ENCODE data around the gene RAMP3. TPM values are rescaled to one million over a fixed set of nuclear protein-coding genes. Genes with fewer than 3 reads are reported as not detected.

RAMP3 gene
- total RNA-seq, 5 donors from 2014 or later (not counting 1 experiment from before 2014, with no cell fraction given) = 0.19 to 0.63 (median 0.45) TPM; not detected in 1

GRCh38 chr7:45223078-45223477 lies 65.5 kb downstream of the RAMP3 start:
- Histone ChIP-seq H3K9me3 (no peaks in the 10 kb centered on the region), H3K36me3 (ENCODE audit: control insufficient read depth in 2 of 2, extremely low read depth in 1 of 2, insufficient read depth in 1 of 2, low read length in 1 of 2) (no peaks in the 10 kb centered on the region), H3K4me3 (ENCODE audit: control insufficient read depth in 1 of 2, extremely low read depth in 1 of 2, low read length in 1 of 2) (no peak overlapping the region), H3K4me1 (ENCODE audit: control insufficient read depth in 1 of 2, extremely low read depth in 1 of 2, insufficient read depth in 2 of 2, low read length in 2 of 2) (no peaks in the 10 kb centered on the region), H3K27me3 (replicated peaks in 1 of 2; ENCODE audit: control insufficient read depth in 2 of 2, extremely low read depth in 1 of 2, insufficient read depth in 2 of 2, low read length in 1 of 2) (peaks cover 0 to 43% of the 10 kb centered on the region in 2 experiments), H3K27ac (ENCODE audit: low read length) (no peak overlapping the region)
- H3K9me3 Mint-ChIP-seq = no peaks in the 10 kb centered on the region
- no peaks in the 10 kb centered on the region for H3K4me1 Mint-ChIP-seq
- ChIA-PET CTCF (no interaction called here), POLR2A (no interaction called here)
- H3K27ac Mint-ChIP-seq = no peak overlapping the region
- peaks cover 36 to 40% of the 10 kb centered on the region in 2 donors for H3K27me3 Mint-ChIP-seq
- no peak for ATAC-seq (replicated peaks in 1 of 4)
- no peak for DNase-seq
- no peaks in the 10 kb centered on the region for H3K36me3 Mint-ChIP-seq
- H3K4me3 Mint-ChIP-seq = no peak overlapping the region

- H3K27ac ChIP-seq (ENCODE audit: low read length) = no peak overlapping the region
- ATAC-seq (replicated peaks in 1 of 4) = no peak
- Mint-ChIP-seq H3K9me3 (no peaks in the 10 kb centered on the region), H3K36me3 (no peaks in the 10 kb centered on the region), H3K4me1 (no peaks in the 10 kb centered on the region), H3K27me3 (peaks cover 30 to 45% of the 10 kb centered on the region in 2 donors), H3K27ac (no peak overlapping the region), H3K4me3 (no peak overlapping the region)
- H3K9me3 ChIP-seq = no peaks in the 10 kb centered on the region
- H3K4me3 ChIP-seq (ENCODE audit: control insufficient read depth in 1 of 2, extremely low read depth in 1 of 2, low read length in 1 of 2) = no peak overlapping the region
- no peak for DNase-seq
- H3K4me1 ChIP-seq (ENCODE audit: control insufficient read depth in 1 of 2, extremely low read depth in 1 of 2, insufficient read depth in 2 of 2, low read length in 2 of 2) = no peaks in the 10 kb centered on the region
- no peaks in the 10 kb centered on the region for H3K36me3 ChIP-seq (ENCODE audit: control insufficient read depth in 2 of 2, extremely low read depth in 1 of 2, insufficient read depth in 1 of 2, low read length in 1 of 2)
- H3K27me3 ChIP-seq (replicated peaks in 1 of 2; ENCODE audit: control insufficient read depth in 2 of 2, extremely low read depth in 1 of 2, insufficient read depth in 2 of 2, low read length in 1 of 2) = peaks cover 0 to 50% of the 10 kb centered on the region in 2 experiments
- POLR2A ChIA-PET = no interaction called here
- CTCF ChIA-PET = no interaction called here
- 79% methylated on average over 3 of the region's 13 CpGs for WGBS (ENCODE audit: insufficient coverage)
Observed at GRCh38 chr7:45223728-45224630, 66.4 kb downstream of the RAMP3 start.

GRCh38 chr7:45224832-45225231 lies 67.2 kb downstream of the RAMP3 start:
- DNase-seq (no peak), ATAC-seq (replicated peaks in 1 of 4) (no peak)
- H3K27ac ChIP-seq (ENCODE audit: low read length) = no peak overlapping the region
- peaks cover 23 to 42% of the 10 kb centered on the region in 2 donors for H3K27me3 Mint-ChIP-seq
- no peaks in the 10 kb centered on the region for H3K9me3 ChIP-seq
- no peaks in the 10 kb centered on the region for H3K36me3 Mint-ChIP-seq
- no peak overlapping the region for H3K4me3 Mint-ChIP-seq
- WGBS (ENCODE audit: insufficient coverage) = 20% methylated on average over 3 of the region's 3 CpGs
- H3K27me3 ChIP-seq (replicated peaks in 1 of 2; ENCODE audit: control insufficient read depth in 2 of 2, extremely low read depth in 1 of 2, insufficient read depth in 2 of 2, low read length in 1 of 2) = peaks cover 0 to 46% of the 10 kb centered on the region in 2 experiments
- ChIA-PET CTCF (no interaction called here), POLR2A (no interaction called here)
- no peaks in the 10 kb centered on the region for H3K36me3 ChIP-seq (ENCODE audit: control insufficient read depth in 2 of 2, extremely low read depth in 1 of 2, insufficient read depth in 1 of 2, low read length in 1 of 2)
- no peaks in the 10 kb centered on the region for H3K4me1 ChIP-seq (ENCODE audit: control insufficient read depth in 1 of 2, extremely low read depth in 1 of 2, insufficient read depth in 2 of 2, low read length in 2 of 2)
- H3K4me3 ChIP-seq (ENCODE audit: control insufficient read depth in 1 of 2, extremely low read depth in 1 of 2, low read length in 1 of 2) = no peak overlapping the region
- H3K9me3 Mint-ChIP-seq = no peaks in the 10 kb centered on the region
- no peak overlapping the region for H3K27ac Mint-ChIP-seq
- no peaks in the 10 kb centered on the region for H3K4me1 Mint-ChIP-seq

- H3K9me3 Mint-ChIP-seq = no peaks in the 10 kb centered on the region
- no peaks in the 10 kb centered on the region for H3K36me3 Mint-ChIP-seq
- 68% methylated on average over 8 of the region's 9 CpGs for WGBS (ENCODE audit: insufficient coverage)
- ATAC-seq (replicated peaks in 1 of 4) (no peak), DNase-seq (no peak)
- POLR2A ChIA-PET = no interaction called here
- no peak overlapping the region for H3K27ac Mint-ChIP-seq
- CTCF ChIA-PET = no interaction called here
- no peaks in the 10 kb centered on the region for H3K4me1 ChIP-seq (ENCODE audit: control insufficient read depth in 1 of 2, extremely low read depth in 1 of 2, insufficient read depth in 2 of 2, low read length in 2 of 2)
- H3K27me3 ChIP-seq (replicated peaks in 1 of 2; ENCODE audit: control insufficient read depth in 2 of 2, extremely low read depth in 1 of 2, insufficient read depth in 2 of 2, low read length in 1 of 2) = peaks cover 0 to 42% of the 10 kb centered on the region in 2 experiments
- peaks cover 0 to 5% (median 2%) of the 10 kb centered on the region in 3 donors for H3K4me1 Mint-ChIP-seq
- no peaks in the 10 kb centered on the region for H3K9me3 ChIP-seq
- H3K4me3 ChIP-seq (ENCODE audit: control insufficient read depth in 1 of 2, extremely low read depth in 1 of 2, low read length in 1 of 2) = no peak overlapping the region
- no peaks in the 10 kb centered on the region for H3K36me3 ChIP-seq (ENCODE audit: control insufficient read depth in 2 of 2, extremely low read depth in 1 of 2, insufficient read depth in 1 of 2, low read length in 1 of 2)
- H3K27ac ChIP-seq (ENCODE audit: low read length) = no peak overlapping the region
- peaks cover 17 to 39% of the 10 kb centered on the region in 2 donors for H3K27me3 Mint-ChIP-seq
- H3K4me3 Mint-ChIP-seq = no peak overlapping the region
Observed at GRCh38 chr7:45225311-45225947, 67.8 kb downstream of the RAMP3 start.

- DNase-seq (no peak), ATAC-seq (replicated peaks in 1 of 4) (no peak)
- no peaks in the 10 kb centered on the region for H3K9me3 ChIP-seq
- no peaks in the 10 kb centered on the region for H3K4me1 ChIP-seq (ENCODE audit: control insufficient read depth in 1 of 2, extremely low read depth in 1 of 2, insufficient read depth in 2 of 2, low read length in 2 of 2)
- POLR2A ChIA-PET = no interaction called here
- H3K4me3 ChIP-seq (ENCODE audit: control insufficient read depth in 1 of 2, extremely low read depth in 1 of 2, low read length in 1 of 2) = no peak overlapping the region
- CTCF ChIA-PET = no interaction called here
- H3K36me3 ChIP-seq (ENCODE audit: control insufficient read depth in 2 of 2, extremely low read depth in 1 of 2, insufficient read depth in 1 of 2, low read length in 1 of 2) = no peaks in the 10 kb centered on the region
- Mint-ChIP-seq H3K36me3 (no peaks in the 10 kb centered on the region), H3K4me3 (no peak overlapping the region), H3K27ac (no peak overlapping the region), H3K4me1 (peaks cover 0 to 7% (median 2%) of the 10 kb centered on the region in 3 donors), H3K27me3 (peaks cover 17 to 40% of the 10 kb centered on the region in 2 donors), H3K9me3 (no peaks in the 10 kb centered on the region)
- no peak overlapping the region for H3K27ac ChIP-seq (ENCODE audit: low read length)
- peaks cover 0 to 47% of the 10 kb centered on the region in 2 experiments for H3K27me3 ChIP-seq (replicated peaks in 1 of 2; ENCODE audit: control insufficient read depth in 2 of 2, extremely low read depth in 1 of 2, insufficient read depth in 2 of 2, low read length in 1 of 2)
- WGBS (ENCODE audit: insufficient coverage) = 80% methylated on average over 1 of the region's 2 CpGs
Observed at GRCh38 chr7:45225948-45226335, 68.4 kb downstream of the RAMP3 start.

- DNase-seq = no peak
- POLR2A ChIA-PET = interaction anchor here in 1 of 2 donors (0.6 kb wide), 1 partner anchor 32 kb away, joined by 3 read pairs; no protein-coding TSS in a partner anchor
- no peak for ATAC-seq (replicated peaks in 1 of 4)
- WGBS (ENCODE audit: insufficient coverage) = 45% methylated on average over 4 of the region's 8 CpGs
- Mint-ChIP-seq H3K4me1 (peaks cover 0 to 7% (median 4%) of the 10 kb centered on the region in 3 donors), H3K27me3 (peaks cover 23 to 34% of the 10 kb centered on the region in 2 donors), H3K27ac (no peak overlapping the region), H3K9me3 (no peaks in the 10 kb centered on the region), H3K36me3 (no peaks in the 10 kb centered on the region), H3K4me3 (no peak overlapping the region)
- Histone ChIP-seq H3K9me3 (no peaks in the 10 kb centered on the region), H3K27ac (ENCODE audit: low read length) (no peak overlapping the region), H3K4me3 (ENCODE audit: control insufficient read depth in 1 of 2, extremely low read depth in 1 of 2, low read length in 1 of 2) (no peak overlapping the region), H3K27me3 (replicated peaks in 1 of 2; ENCODE audit: control insufficient read depth in 2 of 2, extremely low read depth in 1 of 2, insufficient read depth in 2 of 2, low read length in 1 of 2) (peaks cover 0 to 54% of the 10 kb centered on the region in 2 experiments), H3K36me3 (ENCODE audit: control insufficient read depth in 2 of 2, extremely low read depth in 1 of 2, insufficient read depth in 1 of 2, low read length in 1 of 2) (no peaks in the 10 kb centered on the region), H3K4me1 (ENCODE audit: control insufficient read depth in 1 of 2, extremely low read depth in 1 of 2, insufficient read depth in 2 of 2, low read length in 2 of 2) (no peaks in the 10 kb centered on the region)
- CTCF ChIA-PET = interaction anchor here in 1 of 2 donors (0.7 kb wide), 1 partner anchor 57 kb away, joined by 5 read pairs; no protein-coding TSS in a partner anchor
Observed at GRCh38 chr7:45229156-45229920, 71.7 kb downstream of the RAMP3 start.

Measured in T-cell (primary cell).